ENCODE data around the gene PLCL2.

GRCh38 chr3:16937326-16937845, 52.6 kb downstream of the PLCL2 start:
- TF ChIP-seq EZH2 (IDR thresholded peaks at IDR 0.05; ENCODE audit: borderline replicate concordance, low read length), result no peak
- no peak for TF ChIP-seq CTCF (conservative IDR thresholded peaks at IDR 0.05 in 1 of 2, IDR thresholded peaks at IDR 0.05 in 1 of 2; ENCODE audit: extremely low read depth in 1 of 2, insufficient read depth in 1 of 2, low read depth in 1 of 2, low read length in 2 of 2)

Data from mammary epithelial cell (primary cell).